NCI-H524 treated with DMSO at 0.1 percent for 48 hours (cell line): Measurements from ENCODE around the gene ENTPD8.

Experiments used
- DNase-seq: peaks from one replicate; lab custom pipeline; 2025; lab: John Stamatoyannopoulos, UW

ENTPD8 gene

GRCh38 chr9:137447722-137448601 lies 6.8 kb upstream of the ENTPD8 start:
- no peak for DNase-seq

- no peak for DNase-seq
These were observed 5.8 kb upstream of the ENTPD8 start for GRCh38 chr9:137446851-137447471.

GRCh38 chr9:137445930-137446431 lies 4.8 kb upstream of the ENTPD8 start:
- no peak for DNase-seq

GRCh38 chr9:137445275-137445807 lies 4.2 kb upstream of the ENTPD8 start:
- no peak for DNase-seq

GRCh38 chr9:137444106-137444790 lies 3.1 kb upstream of the ENTPD8 start:
- no peak for DNase-seq

GRCh38 chr9:137441935-137442321 lies 771 bp upstream of the ENTPD8 start:
- DNase-seq: no peak

- no peak for DNase-seq
These were observed 1.9 kb downstream of the ENTPD8 start for GRCh38 chr9:137439158-137439714.

- DNase-seq: no peak
These were observed 2.5 kb downstream of the ENTPD8 start for GRCh38 chr9:137438591-137439157.

GRCh38 chr9:137437691-137438590 lies 3.2 kb downstream of the ENTPD8 start:
- DNase-seq: no peak

- DNase-seq: no peak
These were observed 4.2 kb downstream of the ENTPD8 start for GRCh38 chr9:137436761-137437600.

GRCh38 chr9:137435980-137436760 lies 5.0 kb downstream of the ENTPD8 start:
- no peak for DNase-seq

GRCh38 chr9:137435381-137435891 lies 5.7 kb downstream of the ENTPD8 start:
- no peak for DNase-seq

GRCh38 chr9:137434498-137435380 lies 6.4 kb downstream of the ENTPD8 start:
- DNase-seq: no peak

GRCh38 chr9:137433916-137434431 lies 7.2 kb downstream of the ENTPD8 start:
- no peak for DNase-seq

- no peak for DNase-seq
These were observed 7.7 kb downstream of the ENTPD8 start for GRCh38 chr9:137433349-137433915.

GRCh38 chr9:137432687-137433348 lies 8.3 kb downstream of the ENTPD8 start:
- no peak for DNase-seq
